Lower lobe of right lung (tissue), 2 donors: ENCODE data around the gene TMEM107. TPM values are rescaled to one million over a fixed set of nuclear protein-coding genes. Genes with fewer than 3 reads are reported as not detected.
A peak's percentile ranks its signal among the peaks of the same experiment; 100 is the strongest.

Experiments
- ATAC-seq, 2 donors: fragments of 200-7000 bp; cut with Tn5 transposase; one replicate each; pipeline ENCODE4 v1.9.1; 2020 to 2022; ENCODE audit warnings: mild to moderate bottlenecking in 2 of 2, moderate library complexity in 2 of 2
- DNase-seq: peaks from one replicate; pipeline ENCODE4 v3.0.0-alpha.2; 2020
- H3K27ac ChIP-seq: fragments of 200-600 bp; one replicate; pipeline ENCODE4 v1.8.0; 2022
- H3K27me3 ChIP-seq: fragments of 200-600 bp; one replicate; pipeline ENCODE4 v1.8.0; 2022; ENCODE audit warnings: low read depth
- H3K36me3 ChIP-seq: fragments of 200-600 bp; one replicate; pipeline ENCODE4 v1.8.0; 2022; ENCODE audit warnings: mild to moderate bottlenecking
- H3K4me1 ChIP-seq: fragments of 200-600 bp; one replicate; pipeline ENCODE4 v1.8.0; 2022
- H3K4me3 ChIP-seq: fragments of 200-600 bp; one replicate; pipeline ENCODE4 v1.8.0; 2022; ENCODE audit warnings: mild to moderate bottlenecking
- H3K9me3 ChIP-seq: fragments of 200-600 bp; one replicate; pipeline ENCODE4 v1.8.0; 2022
- CTCF ChIP-seq: fragments of 200-600 bp; IDR thresholded peaks from one replicate; pipeline ENCODE4 v1.8.0; 2022; ENCODE audit warnings: antibody characterized with exemption, mild to moderate bottlenecking
- intact Hi-C: fragments of 100-400 bp; cut with DNase I; formaldehyde crosslinking; loops from one replicate; pipeline ENCODE4 v1.11.0; 2022
- total RNA-seq: library from RNA; stranded (reverse); fragmentation: NEBNext Ultra II Directional; extraction: Animal tissue kit (Norgen Biotek cat#: 25700); gene quantifications from one replicate; pipeline ENCODE4 v1.2.1, GENCODE V29; 2021
- donor health status: DM: no; HTN: yes; CAD: no; lungs with severe emphysema.

The TMEM107 gene
- total RNA-seq, 1 donor from 2014 or later = 12.9 TPM

- H3K27ac ChIP-seq = peak overlapping the region; percentile 99
- no peaks in the 10 kb centered on the region for H3K9me3 ChIP-seq
- peak overlapping the region; percentile 12 for H3K4me3 ChIP-seq
- H3K36me3 ChIP-seq = peaks cover 22% of the 10 kb centered on the region
- no peaks in the 10 kb centered on the region for H3K27me3 ChIP-seq
- intact Hi-C loops = no loop called here
- TF ChIP-seq CTCF = no peak
- H3K4me1 ChIP-seq = peaks cover 44% of the 10 kb centered on the region
- peak; percentile 52 to 59 for ATAC-seq
- peak; percentile 83 for DNase-seq
These were observed 12.0 kb downstream of the TMEM107 start for GRCh38 chr17:8163978-8164814.

- ATAC-seq (peak; percentile 22 to 28), DNase-seq (peak; percentile 49)
- H3K27ac ChIP-seq = peak overlapping the region; percentile 99
- no peak for TF ChIP-seq CTCF
- H3K27me3 ChIP-seq = no peaks in the 10 kb centered on the region
- H3K4me3 ChIP-seq = peak overlapping the region; percentile 93
- peaks cover 54% of the 10 kb centered on the region for H3K4me1 ChIP-seq
- intact Hi-C loops = no loop called here
- H3K9me3 ChIP-seq = no peaks in the 10 kb centered on the region
- H3K36me3 ChIP-seq = peaks cover 26% of the 10 kb centered on the region
These were observed 12.9 kb downstream of the TMEM107 start for GRCh38 chr17:8162997-8163977.

GRCh38 chr17:8162233-8162996, 13.8 kb downstream of the TMEM107 start, which contains the start of gene VAMP2:
Gene VAMP2 (minus strand): TSS chr17:8162948. CDS start chr17:8162879, 69 bp downstream.
- Histone ChIP-seq H3K27ac (peak within 1 kb of the TSS; percentile 99), H3K36me3 (peaks cover 26% of the 10 kb centered on the region), H3K4me3 (peak within 1 kb of the TSS; percentile 93), H3K4me1 (peaks cover 62% of the 10 kb centered on the region), H3K27me3 (no peaks in the 10 kb centered on the region), H3K9me3 (no peaks in the 10 kb centered on the region)
- no peak for TF ChIP-seq CTCF
- peak; percentile 89 for DNase-seq
- peak; percentile 78 to 81 for ATAC-seq
- intact Hi-C loops = no loop called here

- no peak for TF ChIP-seq CTCF
- intact Hi-C loops = no loop called here
- peak; percentile 46 for DNase-seq
- peak overlapping the region; percentile 93 for H3K4me3 ChIP-seq
- H3K27me3 ChIP-seq = no peaks in the 10 kb centered on the region
- peak overlapping the region; percentile 99 for H3K27ac ChIP-seq
- H3K4me1 ChIP-seq = peaks cover 69% of the 10 kb centered on the region
- H3K36me3 ChIP-seq = peaks cover 26% of the 10 kb centered on the region
- H3K9me3 ChIP-seq = no peaks in the 10 kb centered on the region
- no peak for ATAC-seq
These were observed 14.6 kb downstream of the TMEM107 start for GRCh38 chr17:8161289-8162232.
